ENCODE data around the gene NAA15.
"Not testable (repeated sequence)": the region's sequence is repeated elsewhere in the genome, so short reads cannot be mapped to it uniquely, and the experiment has no call there.

The NAA15 gene

DNA sequence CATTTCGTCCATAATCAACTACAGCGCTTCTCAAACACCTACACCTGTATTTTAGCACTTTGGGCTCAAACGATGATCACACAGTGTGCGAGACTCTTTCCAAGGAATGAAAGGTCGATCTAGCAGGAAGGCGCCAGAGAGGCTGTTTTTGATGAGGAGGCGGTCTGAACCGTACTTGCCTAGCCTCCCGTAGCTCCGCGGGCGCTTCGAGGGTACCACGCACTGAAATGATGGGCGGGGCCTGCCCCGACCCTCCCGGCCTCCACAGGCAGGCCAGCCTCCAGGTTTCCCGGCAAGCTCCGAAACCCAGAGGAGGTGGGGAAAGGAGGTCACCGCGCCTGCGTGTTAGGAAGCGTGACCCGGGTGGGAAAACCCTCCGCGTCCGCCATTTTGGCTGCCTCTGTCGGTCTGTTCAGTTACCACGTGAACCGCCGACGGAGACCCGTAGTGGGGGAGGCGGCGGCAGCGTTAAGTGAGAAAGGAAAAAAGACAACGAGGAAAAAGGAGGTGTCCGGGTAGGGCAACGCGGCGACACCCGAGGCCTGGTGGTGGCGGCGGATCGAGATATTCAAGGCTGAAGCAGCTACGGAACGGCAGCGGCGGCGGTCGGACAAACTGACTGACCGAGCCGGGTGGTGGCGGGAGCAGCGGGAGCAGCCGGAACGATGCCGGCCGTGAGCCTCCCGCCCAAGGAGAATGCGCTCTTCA, at the start of gene NAA15:
Gene NAA15, plus strand, starts transcription at position 393 of the 708 bp plus-strand sequence. Its CDS starts 273 bp downstream, at position 666.
- Histone ChIP-seq H3K4me1 (ENCODE audit: control insufficient read depth, insufficient read depth, low read length) (peaks cover 2% of the 10 kb centered on the region), H3K27me3 (ENCODE audit: control insufficient read depth, insufficient read depth, low read length) (no peaks in the 10 kb centered on the region), H3K4me3 (ENCODE audit: low read depth, low read length) (peak within 1 kb of the TSS; percentile 66), H3K9me3 (ENCODE audit: control insufficient read depth, insufficient read depth, low read length) (no peaks in the 10 kb centered on the region), H3K9ac (ENCODE audit: low read depth, low read length) (peak within 1 kb of the TSS; percentile 95), H3K36me3 (ENCODE audit: control insufficient read depth, insufficient read depth, low read length) (peaks cover 7% of the 10 kb centered on the region)

DNA sequence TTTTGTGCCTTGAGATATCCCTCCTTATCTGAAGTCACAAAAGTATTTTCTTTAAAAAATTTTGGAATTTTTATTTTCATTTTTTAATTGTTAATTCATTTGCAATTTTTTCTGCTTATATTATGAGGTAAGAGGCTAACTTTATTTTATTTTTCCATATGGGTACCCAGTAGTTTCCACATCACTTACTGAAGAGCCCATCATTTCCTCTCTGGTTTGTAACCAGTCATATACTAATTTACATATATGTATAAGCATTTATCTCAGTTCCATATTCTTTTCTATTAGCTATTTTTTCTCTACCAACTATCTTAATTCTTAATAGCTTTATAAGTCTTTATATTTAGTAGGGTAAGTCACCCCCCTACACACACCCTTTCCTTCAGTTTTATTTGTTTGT, 48.3 kb upstream of the NAA15 start:
- Histone ChIP-seq H3K9ac (ENCODE audit: low read depth, low read length) (no peak overlapping the region), H3K4me1 (ENCODE audit: control insufficient read depth, insufficient read depth, low read length) (no peaks in the 10 kb centered on the region), H3K9me3 (ENCODE audit: control insufficient read depth, insufficient read depth, low read length) (no peaks in the 10 kb centered on the region), H3K36me3 (ENCODE audit: control insufficient read depth, insufficient read depth, low read length) (no peaks in the 10 kb centered on the region), H3K4me3 (ENCODE audit: low read depth, low read length) (no peak overlapping the region), H3K27me3 (ENCODE audit: control insufficient read depth, insufficient read depth, low read length) (no peaks in the 10 kb centered on the region)

DNA sequence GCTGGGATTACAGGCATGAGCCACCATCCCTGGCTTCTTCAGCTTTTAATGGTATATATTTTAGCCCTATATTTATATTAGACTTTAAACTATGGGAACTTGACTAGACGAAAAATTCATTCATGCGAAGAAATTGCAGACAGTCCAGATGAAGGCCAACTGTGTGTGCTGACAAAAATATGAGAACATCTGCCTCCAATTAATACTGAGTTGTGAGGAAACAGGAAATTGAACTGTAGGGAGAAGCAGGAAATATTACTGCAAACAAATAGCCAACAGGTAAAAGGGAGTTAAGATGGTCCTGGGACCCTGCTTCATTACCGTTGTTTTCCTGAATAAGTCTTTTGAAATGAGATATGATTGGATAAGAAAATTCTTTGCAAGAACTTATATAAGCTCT, 47.6 kb upstream of the NAA15 start:
- H3K4me3 ChIP-seq (ENCODE audit: low read depth, low read length) = no peak overlapping the region
- H3K9ac ChIP-seq (ENCODE audit: low read depth, low read length) = no peak overlapping the region
- no peaks in the 10 kb centered on the region for H3K36me3 ChIP-seq (ENCODE audit: control insufficient read depth, insufficient read depth, low read length)
- no peaks in the 10 kb centered on the region for H3K27me3 ChIP-seq (ENCODE audit: control insufficient read depth, insufficient read depth, low read length)
- H3K4me1 ChIP-seq (ENCODE audit: control insufficient read depth, insufficient read depth, low read length) = no peaks in the 10 kb centered on the region
- H3K9me3 ChIP-seq (ENCODE audit: control insufficient read depth, insufficient read depth, low read length) = no peaks in the 10 kb centered on the region

DNA sequence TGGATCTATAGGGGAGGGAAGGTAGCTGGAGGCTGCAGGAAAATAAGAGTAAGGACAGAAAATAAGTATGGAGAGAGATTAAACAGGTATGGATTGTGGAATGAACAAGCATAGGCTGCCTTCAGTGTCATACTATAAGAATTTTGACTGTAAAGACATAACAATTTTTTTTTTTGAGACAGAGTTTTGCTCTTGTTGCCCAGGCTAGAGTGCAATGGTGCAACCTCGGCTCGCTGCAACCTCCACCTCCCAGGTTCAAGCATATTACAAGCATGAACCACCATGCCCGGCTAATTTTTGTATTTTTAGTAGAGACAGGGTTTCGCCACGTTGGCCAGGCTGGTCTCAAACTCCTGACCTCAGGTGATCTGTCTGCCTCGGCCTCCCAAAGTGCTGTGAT, 45.7 kb upstream of the NAA15 start:
- H3K9ac ChIP-seq (ENCODE audit: low read depth, low read length); H3K27me3 ChIP-seq (ENCODE audit: control insufficient read depth, insufficient read depth, low read length); H3K9me3 ChIP-seq (ENCODE audit: control insufficient read depth, insufficient read depth, low read length); H3K4me1 ChIP-seq (ENCODE audit: control insufficient read depth, insufficient read depth, low read length); H3K4me3 ChIP-seq (ENCODE audit: low read depth, low read length); H3K36me3 ChIP-seq (ENCODE audit: control insufficient read depth, insufficient read depth, low read length): not testable (repeated sequence)

DNA sequence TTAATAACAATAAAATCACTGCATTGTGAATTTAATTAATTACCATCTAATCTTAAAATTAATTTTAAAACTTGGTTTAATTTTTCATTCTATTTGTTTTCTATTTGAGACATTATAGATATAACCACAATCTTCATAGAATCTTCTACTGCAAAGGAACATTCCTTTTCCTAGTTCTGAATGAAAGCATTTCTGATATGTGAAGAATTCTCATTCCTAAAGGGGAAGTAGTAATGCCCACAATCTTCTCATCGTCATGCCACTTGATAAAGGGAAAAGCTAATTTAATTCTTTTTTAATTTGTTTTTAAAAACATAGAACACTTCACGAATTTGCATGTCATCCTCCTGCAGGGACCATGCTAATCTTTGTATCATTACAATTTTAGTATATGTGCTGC, 45.0 kb upstream of the NAA15 start:
- no peaks in the 10 kb centered on the region for H3K36me3 ChIP-seq (ENCODE audit: control insufficient read depth, insufficient read depth, low read length)
- no peaks in the 10 kb centered on the region for H3K27me3 ChIP-seq (ENCODE audit: control insufficient read depth, insufficient read depth, low read length)
- H3K9ac ChIP-seq (ENCODE audit: low read depth, low read length) = no peak overlapping the region
- no peaks in the 10 kb centered on the region for H3K9me3 ChIP-seq (ENCODE audit: control insufficient read depth, insufficient read depth, low read length)
- no peak overlapping the region for H3K4me3 ChIP-seq (ENCODE audit: low read depth, low read length)
- no peaks in the 10 kb centered on the region for H3K4me1 ChIP-seq (ENCODE audit: control insufficient read depth, insufficient read depth, low read length)

DNA sequence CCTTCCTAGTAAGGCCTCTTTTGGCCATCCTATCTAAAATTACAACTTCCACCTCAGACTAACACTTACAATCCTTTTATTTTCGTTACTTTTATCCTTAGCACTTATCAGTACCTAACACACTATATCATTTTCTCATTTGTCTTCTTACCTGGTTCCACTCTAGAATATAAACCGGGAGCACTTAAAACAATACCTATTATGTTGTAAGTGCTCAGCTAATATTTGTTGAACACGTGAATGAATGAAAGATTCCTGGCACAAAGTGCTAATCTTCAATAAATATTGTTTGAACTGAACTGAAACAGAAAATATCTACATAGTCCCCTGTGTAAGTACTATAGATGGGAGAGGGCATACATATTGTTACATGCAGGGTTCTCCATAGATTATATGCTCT, 35.7 kb upstream of the NAA15 start:
- peaks cover 4% of the 10 kb centered on the region for H3K4me1 ChIP-seq (ENCODE audit: control insufficient read depth, insufficient read depth, low read length)
- no peaks in the 10 kb centered on the region for H3K27me3 ChIP-seq (ENCODE audit: control insufficient read depth, insufficient read depth, low read length)
- H3K4me3 ChIP-seq (ENCODE audit: low read depth, low read length) = no peak overlapping the region
- no peak overlapping the region for H3K9ac ChIP-seq (ENCODE audit: low read depth, low read length)
- no peaks in the 10 kb centered on the region for H3K9me3 ChIP-seq (ENCODE audit: control insufficient read depth, insufficient read depth, low read length)
- H3K36me3 ChIP-seq (ENCODE audit: control insufficient read depth, insufficient read depth, low read length) = no peaks in the 10 kb centered on the region

DNA sequence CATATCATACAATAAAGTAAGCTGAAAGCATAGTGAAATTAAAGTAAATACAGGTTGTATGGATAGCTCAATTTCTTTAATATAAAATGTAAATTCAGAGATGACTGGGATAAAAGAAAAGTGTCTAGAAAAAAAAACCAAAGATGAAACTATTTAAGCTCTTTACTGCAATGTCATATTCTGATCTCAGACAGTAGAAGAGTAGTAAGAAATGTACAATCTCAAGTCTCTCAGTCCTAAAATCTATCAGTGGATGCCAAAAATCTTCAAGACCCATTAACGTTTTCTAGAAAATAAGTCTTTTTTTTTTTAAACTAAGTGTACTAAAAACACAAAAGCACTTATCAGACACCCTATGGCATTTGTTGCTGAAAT, 35.1 kb upstream of the NAA15 start:
- Histone ChIP-seq H3K4me1 (ENCODE audit: control insufficient read depth, insufficient read depth, low read length) (peaks cover 4% of the 10 kb centered on the region), H3K27me3 (ENCODE audit: control insufficient read depth, insufficient read depth, low read length) (no peaks in the 10 kb centered on the region), H3K9me3 (ENCODE audit: control insufficient read depth, insufficient read depth, low read length) (no peaks in the 10 kb centered on the region), H3K36me3 (ENCODE audit: control insufficient read depth, insufficient read depth, low read length) (no peaks in the 10 kb centered on the region), H3K9ac (ENCODE audit: low read depth, low read length) (no peak overlapping the region), H3K4me3 (ENCODE audit: low read depth, low read length) (no peak overlapping the region)

DNA sequence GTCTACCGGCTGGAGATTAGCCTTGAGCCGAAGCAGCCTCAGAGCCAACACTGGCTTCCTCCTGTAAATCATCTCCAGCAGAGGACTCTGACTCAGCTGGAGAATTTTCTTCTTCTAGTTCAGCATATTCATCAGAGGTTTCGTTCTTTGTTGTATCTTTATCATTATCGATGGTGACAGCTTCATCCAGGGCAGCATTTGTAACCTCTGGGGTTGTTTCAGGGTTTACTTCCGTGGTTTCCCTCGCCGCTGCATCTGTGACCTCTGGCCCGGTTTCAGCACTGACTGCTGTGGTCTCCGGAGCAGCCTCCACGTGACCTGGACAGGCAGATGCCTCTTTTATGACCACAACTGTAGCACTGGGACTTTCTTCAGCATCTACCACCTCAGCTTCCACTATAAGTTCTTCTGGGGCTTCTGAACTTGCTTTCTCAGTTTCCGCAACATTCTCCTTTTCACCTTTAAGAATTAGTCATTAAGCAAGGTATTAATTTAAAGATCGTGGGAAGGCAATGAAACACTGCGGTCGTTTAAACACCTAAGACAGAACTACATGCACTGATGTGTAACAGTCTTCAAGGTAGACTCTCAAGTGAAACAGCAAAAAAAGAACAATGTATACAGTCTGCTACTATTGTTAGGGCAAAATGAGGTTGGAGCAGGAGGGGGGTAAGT, 34.6 kb upstream of the NAA15 start:
- Histone ChIP-seq H3K9ac (ENCODE audit: low read depth, low read length) (no peak overlapping the region), H3K9me3 (ENCODE audit: control insufficient read depth, insufficient read depth, low read length) (no peaks in the 10 kb centered on the region), H3K36me3 (ENCODE audit: control insufficient read depth, insufficient read depth, low read length) (no peaks in the 10 kb centered on the region), H3K4me1 (ENCODE audit: control insufficient read depth, insufficient read depth, low read length) (peaks cover 4% of the 10 kb centered on the region), H3K27me3 (ENCODE audit: control insufficient read depth, insufficient read depth, low read length) (no peaks in the 10 kb centered on the region), H3K4me3 (ENCODE audit: low read depth, low read length) (no peak overlapping the region)

DNA sequence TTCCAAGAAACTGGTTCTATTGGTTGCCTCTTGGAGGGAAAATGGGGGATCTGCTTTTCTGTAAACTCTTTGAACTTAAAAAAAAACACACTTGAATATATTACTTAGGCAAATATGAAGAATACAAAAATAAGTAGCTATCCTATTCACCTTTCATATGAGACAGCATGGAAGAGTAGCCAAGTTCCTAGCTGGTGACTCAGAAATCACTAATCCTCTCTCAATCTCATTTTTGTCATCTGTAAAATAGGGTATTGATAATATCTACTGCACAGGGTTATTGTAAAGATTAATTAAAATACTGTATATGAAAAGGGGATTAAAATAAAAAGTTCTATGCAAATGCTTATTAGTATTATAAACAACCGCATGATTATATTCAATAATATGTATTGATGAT, 34.0 kb upstream of the NAA15 start:
- Histone ChIP-seq H3K9ac (ENCODE audit: low read depth, low read length) (no peak overlapping the region), H3K36me3 (ENCODE audit: control insufficient read depth, insufficient read depth, low read length) (no peaks in the 10 kb centered on the region), H3K9me3 (ENCODE audit: control insufficient read depth, insufficient read depth, low read length) (no peaks in the 10 kb centered on the region), H3K4me1 (ENCODE audit: control insufficient read depth, insufficient read depth, low read length) (peaks cover 4% of the 10 kb centered on the region), H3K4me3 (ENCODE audit: low read depth, low read length) (no peak overlapping the region), H3K27me3 (ENCODE audit: control insufficient read depth, insufficient read depth, low read length) (no peaks in the 10 kb centered on the region)

DNA sequence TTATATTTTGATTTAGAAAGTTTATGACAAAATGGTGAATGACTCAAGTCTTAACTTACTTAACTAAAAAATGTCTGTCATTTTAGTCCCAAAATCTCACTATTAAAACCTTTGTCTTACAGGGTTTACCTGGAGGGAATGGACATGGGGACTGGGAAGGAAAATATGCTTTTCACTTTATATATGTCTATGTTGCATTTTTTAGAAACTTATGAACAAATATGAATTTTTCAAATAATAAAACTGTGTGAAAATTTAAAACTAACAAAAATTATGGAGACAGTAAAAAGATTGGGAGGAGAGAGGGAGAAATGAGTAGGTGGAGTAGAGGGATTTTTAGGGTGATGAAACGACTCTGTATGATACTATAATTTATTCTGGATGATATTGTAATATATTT, 27.5 kb upstream of the NAA15 start:
- Histone ChIP-seq H3K4me3 (ENCODE audit: low read depth, low read length) (no peak overlapping the region), H3K9me3 (ENCODE audit: control insufficient read depth, insufficient read depth, low read length) (no peaks in the 10 kb centered on the region), H3K36me3 (ENCODE audit: control insufficient read depth, insufficient read depth, low read length) (no peaks in the 10 kb centered on the region), H3K9ac (ENCODE audit: low read depth, low read length) (no peak overlapping the region), H3K4me1 (ENCODE audit: control insufficient read depth, insufficient read depth, low read length) (no peaks in the 10 kb centered on the region), H3K27me3 (ENCODE audit: control insufficient read depth, insufficient read depth, low read length) (peaks cover 21% of the 10 kb centered on the region)

DNA sequence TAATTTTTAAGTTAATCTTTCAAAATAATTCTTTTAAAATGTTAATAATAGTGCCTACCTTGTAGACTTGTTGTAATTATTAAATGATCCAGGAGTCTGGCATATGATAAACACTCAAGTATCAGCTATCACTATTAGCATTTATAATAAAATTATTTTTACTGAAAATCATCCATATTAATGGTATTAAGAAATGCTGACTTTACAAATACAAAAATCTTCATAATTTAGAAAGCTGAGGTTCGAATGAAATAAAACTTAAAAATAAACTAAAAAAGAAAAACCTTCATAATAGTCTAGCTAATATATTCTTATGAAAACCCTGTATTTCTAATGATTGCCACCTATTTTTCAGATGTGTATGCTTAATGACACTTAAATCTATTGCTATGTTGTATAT, 26.5 kb upstream of the NAA15 start:
- H3K9ac ChIP-seq (ENCODE audit: low read depth, low read length) = no peak overlapping the region
- H3K4me3 ChIP-seq (ENCODE audit: low read depth, low read length) = no peak overlapping the region
- H3K4me1 ChIP-seq (ENCODE audit: control insufficient read depth, insufficient read depth, low read length) = no peaks in the 10 kb centered on the region
- no peaks in the 10 kb centered on the region for H3K9me3 ChIP-seq (ENCODE audit: control insufficient read depth, insufficient read depth, low read length)
- H3K36me3 ChIP-seq (ENCODE audit: control insufficient read depth, insufficient read depth, low read length) = no peaks in the 10 kb centered on the region
- peaks cover 30% of the 10 kb centered on the region for H3K27me3 ChIP-seq (ENCODE audit: control insufficient read depth, insufficient read depth, low read length)

DNA sequence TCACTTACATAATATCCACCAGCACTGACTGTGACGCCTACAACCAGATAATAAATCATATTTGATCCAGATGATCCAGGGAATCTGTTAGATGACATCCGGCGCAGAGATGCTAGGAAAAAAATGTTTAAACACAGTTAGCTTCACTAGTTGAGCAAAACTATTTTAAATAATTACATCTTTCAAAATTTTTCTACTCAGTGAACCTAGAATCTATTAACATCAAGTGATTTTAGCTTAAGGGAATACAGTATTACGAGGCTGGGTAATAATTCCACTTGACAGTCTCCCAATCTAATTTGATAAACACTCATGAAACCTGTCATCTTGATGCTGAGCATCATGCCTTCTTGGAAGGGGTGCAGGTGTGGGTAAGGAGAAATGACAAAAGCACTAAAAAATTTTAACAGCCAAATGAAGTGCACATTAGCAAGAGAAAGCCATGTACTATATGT, 26.0 kb upstream of the NAA15 start:
- Histone ChIP-seq H3K27me3 (ENCODE audit: control insufficient read depth, insufficient read depth, low read length) (peaks cover 35% of the 10 kb centered on the region), H3K9me3 (ENCODE audit: control insufficient read depth, insufficient read depth, low read length) (no peaks in the 10 kb centered on the region), H3K36me3 (ENCODE audit: control insufficient read depth, insufficient read depth, low read length) (no peaks in the 10 kb centered on the region), H3K4me3 (ENCODE audit: low read depth, low read length) (no peak overlapping the region), H3K4me1 (ENCODE audit: control insufficient read depth, insufficient read depth, low read length) (no peaks in the 10 kb centered on the region), H3K9ac (ENCODE audit: low read depth, low read length) (no peak overlapping the region)

Data from iPS-15b (cell line).